ENCODE data around the gene MLH3.
A peak's percentile ranks its signal among the peaks of the same experiment; 100 is the strongest.

DNA sequence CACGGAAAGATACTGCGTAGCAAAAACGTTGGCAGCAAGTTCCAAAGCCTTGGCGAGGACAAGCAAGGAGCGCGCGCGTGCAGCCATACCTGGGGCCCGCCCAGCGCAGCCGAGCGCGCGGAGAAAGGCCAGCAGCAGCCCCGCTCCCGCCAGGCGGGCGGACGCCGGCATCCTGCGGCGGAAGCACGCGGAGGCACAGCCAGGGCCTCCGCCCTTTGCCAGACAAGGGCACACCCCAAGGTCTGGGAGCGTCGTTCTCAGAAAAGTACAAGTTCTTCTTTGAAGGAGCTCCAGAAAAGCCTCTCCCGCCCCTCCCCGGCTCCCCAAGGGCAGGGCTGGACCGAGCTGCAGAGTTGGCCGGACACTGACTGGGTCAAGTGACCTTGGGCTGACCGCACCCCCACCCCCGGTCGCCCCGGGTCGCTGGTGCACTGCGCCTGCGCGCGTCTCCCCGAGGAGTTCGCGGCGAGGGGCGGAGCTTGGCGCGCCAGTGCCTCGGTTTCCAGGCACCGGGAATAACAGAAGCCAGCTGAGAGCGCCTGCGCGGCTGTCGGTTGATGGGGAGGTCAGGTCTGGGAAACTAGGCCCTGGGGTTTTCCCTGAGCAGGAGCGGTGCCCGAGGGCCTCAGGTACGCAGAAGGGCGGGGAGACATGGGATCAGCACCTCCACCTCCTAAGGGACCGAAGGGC lies 18.0 kb upstream of the MLH3 start, which contains the start of gene ZC2HC1C:
- TF ChIP-seq, protein P1, sequence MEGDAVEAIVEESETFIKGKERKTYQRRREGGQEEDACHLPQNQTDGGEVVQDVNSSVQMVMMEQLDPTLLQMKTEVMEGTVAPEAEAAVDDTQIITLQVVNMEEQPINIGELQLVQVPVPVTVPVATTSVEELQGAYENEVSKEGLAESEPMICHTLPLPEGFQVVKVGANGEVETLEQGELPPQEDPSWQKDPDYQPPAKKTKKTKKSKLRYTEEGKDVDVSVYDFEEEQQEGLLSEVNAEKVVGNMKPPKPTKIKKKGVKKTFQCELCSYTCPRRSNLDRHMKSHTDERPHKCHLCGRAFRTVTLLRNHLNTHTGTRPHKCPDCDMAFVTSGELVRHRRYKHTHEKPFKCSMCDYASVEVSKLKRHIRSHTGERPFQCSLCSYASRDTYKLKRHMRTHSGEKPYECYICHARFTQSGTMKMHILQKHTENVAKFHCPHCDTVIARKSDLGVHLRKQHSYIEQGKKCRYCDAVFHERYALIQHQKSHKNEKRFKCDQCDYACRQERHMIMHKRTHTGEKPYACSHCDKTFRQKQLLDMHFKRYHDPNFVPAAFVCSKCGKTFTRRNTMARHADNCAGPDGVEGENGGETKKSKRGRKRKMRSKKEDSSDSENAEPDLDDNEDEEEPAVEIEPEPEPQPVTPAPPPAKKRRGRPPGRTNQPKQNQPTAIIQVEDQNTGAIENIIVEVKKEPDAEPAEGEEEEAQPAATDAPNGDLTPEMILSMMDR (IDR thresholded peaks at IDR 0.05), result no peak
- TF ChIP-seq POLR2AphosphoS5 (IDR thresholded peaks at IDR 0.05) (peak; percentile 77 to 86 (median 79)), POLR2A (IDR thresholded peaks at IDR 0.05) (peak; percentile 22)
